GM18867 (cell line): ENCODE results near the gene PTRH1.

Experiments used
- ATAC-seq: cut with Tn5 transposase; IDR thresholded peaks from one replicate; pipeline ENCODE4 v1.9.1; 2021; ENCODE audit warnings: mild to moderate bottlenecking, moderate library complexity; ENCODE audit not compliant: unreplicated experiment

Gene PTRH1

DNA sequence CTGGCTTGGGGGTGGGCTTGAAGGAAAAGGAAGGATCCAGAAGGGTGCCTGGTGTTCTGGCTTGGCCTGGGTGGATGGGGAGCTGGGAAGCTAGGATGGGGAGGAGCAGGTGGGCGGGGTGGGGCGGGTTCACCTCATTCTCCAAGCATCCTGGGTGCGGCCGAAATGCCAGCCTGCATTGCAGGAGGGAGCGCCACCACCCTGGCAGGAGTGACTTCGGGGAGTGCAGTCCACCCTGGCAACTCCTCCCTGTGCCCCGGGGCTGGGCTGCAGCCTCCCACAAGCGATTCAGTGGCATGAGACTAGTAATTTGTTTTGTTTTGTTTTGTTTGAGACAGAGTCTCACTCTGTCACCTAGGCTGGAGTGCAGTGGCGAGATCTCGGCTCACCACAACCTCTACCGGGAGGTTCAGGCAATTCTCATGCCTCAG lies 5.9 kb upstream of the PTRH1 start:
- no peak for ATAC-seq

DNA sequence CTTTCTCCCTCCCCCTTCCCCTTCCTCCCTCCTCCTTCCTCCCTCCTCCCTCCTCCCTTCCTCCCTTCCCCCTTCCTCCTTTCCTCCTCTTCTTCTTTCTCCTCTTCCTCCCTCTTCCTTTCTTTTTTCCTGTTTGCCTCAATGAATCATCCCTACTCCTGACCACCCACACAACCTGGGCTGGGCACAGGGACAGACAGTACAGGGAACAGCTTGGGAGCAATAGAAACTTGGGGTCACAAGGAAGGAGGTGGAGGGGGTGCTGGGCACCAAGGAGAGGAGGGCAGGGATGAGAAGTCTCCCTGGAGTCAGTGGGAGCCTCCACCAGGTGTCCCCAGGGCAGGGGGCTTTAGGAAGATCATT lies 5.4 kb upstream of the PTRH1 start:
- no peak for ATAC-seq

DNA sequence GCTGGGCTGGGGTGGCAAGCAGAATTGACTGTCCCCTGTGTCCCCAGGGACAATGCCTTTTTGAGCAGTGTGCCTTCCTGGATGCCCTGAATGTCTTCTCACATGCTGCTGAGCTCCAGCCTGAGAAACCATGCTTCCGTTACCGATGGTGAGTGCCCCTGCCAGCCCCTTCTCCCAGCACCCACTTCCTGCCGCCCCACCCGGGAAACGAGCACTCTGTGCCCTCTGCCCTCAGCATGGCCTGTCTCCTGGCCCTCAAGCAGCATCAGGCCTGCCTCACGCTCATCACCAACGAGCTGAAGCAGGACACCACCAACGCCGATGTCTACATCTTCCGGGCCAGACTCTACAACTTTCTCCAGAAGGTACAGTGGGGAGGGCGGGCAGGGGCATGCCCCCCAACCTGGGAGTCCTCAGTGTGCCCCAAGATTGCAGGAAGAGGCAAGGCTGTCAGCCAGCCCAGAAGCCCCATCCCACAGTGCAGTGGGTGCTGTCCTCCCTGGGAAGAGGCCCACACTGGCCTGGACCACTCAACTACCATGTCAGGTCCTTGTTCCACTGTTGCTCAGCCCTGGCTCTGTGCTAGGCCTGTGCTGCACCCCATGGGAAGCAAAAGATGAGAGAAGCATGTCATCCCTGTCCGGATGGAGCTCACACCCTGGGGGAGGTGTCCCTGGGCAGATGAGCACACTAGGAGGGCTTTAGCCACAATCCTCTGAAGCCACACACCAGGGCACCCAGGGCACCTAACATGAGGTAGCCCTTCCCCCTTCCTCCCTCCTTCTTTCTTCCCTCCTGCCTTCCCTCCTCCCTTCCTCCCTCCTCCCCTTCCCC lies 4.8 kb upstream of the PTRH1 start:
- no peak for ATAC-seq

DNA sequence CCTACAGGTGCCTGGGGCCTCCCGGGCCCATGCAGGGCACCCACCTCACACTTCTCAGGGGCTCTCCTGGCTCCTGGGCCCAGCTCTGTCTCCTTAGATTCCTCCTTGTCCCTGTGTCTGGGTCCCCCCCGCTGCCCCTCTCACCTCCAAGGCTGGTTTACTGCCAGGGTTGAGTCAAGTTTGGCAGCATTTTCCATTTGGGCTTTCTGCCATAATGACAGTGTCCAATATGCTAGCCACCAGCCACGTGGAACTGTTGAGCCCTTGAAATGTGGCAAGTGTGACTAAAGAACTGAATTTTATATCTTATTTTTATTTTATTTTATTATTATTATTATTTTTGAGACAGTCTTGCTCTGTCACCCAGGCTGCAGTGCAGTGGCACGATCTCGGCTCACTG lies 2.3 kb upstream of the PTRH1 start:
- no peak for ATAC-seq

DNA sequence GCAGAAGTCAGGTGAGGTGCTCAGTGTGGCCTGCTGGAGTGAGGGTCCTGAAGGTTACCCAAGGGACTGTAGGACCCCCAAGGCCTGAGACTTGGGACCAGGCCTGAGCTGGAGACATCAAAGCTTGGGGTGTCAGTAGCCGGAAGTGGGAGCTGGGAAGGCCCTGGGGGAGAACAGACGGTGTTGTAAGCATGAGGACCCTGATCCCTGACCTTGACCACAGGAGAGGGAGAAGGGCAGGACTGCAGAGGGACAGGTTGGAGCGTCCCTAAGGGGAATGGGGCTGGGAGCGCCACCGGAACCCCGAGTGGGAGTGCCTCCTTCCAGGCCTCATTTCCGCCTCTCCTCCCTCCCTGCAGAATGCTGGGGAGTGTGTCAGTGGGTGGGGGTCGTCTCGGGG lies 949 bp upstream of the PTRH1 start:
- ATAC-seq, result no peak

DNA sequence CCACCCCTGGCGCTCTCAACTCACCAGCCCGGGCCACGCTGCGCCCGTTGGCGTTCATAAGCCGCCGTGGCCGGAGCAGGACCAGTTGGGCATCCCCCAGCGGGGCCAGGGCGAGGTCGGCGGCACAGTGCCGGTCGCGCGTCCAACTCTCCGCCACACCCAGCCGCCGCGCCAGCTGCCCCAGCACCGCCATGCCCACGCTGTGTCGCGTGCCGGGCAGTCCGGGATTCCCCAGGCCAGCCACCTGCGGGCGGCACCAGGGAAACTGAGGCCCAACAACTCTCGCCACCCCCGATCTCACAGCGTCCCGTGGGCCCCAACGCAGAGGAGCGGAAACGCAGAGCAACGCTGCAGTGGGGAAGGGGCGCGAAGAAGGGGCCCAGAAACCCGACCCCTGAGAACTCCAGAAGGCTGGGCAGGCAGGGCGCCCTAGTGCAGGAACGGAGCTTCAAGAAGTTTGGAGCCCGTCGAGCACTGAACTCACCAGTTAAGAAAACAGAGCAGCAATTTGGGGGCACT lies 453 bp downstream of the PTRH1 start:
- ATAC-seq, result peak; percentile 7

DNA sequence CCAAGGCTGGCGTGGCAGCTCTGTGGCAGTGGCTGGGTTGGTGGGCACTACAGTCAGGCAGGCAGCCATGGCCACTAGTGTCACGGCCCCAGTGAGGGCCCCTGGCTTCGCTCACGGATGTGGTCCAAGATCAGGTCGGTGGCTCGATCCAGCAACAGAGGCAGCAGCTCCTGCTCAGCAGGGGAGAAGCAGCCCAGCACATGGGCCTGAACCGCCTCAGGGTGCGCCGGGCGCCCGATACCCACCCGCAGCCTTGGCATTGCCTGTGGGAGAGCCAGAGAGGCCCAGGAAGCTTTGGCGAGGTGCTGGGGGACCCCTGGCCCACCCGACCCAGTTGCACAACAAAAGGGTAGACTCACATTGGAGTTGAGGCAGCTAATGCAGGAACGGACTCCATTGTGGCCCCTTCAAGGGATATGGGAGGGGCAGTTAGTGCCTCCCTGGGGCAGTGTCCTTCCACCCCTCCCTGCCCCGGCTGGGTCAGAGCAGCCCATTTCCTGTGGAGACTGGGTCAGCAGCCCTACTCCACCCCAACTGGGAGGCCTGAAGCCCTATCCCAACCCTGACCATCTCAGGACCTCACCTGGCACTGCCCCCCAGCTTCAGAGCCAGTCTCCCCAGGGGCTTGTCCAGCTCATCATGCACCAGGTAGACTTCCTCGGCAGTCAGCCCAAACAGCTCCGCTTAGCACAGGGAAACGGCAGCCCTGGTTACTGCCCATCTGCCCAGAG lies 1.3 kb downstream of the PTRH1 start:
- ATAC-seq, result no peak

DNA sequence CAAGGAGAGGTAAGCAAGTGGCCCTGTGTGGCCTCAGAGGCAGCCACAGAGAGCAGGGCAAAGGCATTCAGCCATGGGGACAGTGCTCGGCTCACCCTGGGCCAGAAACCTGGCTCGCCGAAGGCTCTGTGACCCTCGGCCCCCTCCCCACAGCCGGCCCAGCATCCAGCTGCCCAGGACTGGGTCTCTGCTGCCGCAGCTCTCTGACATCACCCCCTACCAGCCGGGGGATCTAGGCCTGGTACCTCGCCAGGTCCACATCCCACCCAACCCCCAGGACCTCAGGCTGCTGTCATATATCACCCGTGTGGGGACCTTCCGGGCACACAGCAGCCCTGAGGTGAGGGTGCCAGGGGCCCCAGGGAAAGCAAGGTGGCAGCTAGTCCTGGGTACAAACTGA lies 2.6 kb downstream of the PTRH1 start:
- ATAC-seq, result no peak

DNA sequence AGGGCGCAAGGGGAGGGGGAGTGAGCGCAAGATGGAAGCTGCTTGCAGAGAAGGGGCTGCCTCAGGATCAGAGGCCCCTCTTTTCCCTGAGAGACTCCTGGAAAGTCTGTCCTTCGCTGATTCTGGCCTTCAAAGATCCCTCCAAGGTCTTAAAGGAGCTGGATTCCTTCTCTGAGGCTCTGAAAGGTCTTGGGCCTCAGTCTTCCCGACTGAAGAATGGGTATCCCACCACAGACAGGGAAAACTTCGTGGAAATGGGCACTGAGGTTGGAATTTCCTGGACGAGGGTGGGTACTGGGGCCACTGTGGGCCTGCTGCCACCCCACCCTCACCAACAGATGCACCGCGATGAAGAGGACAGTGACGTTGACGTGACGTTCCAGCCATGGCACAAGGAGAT lies 3.1 kb downstream of the PTRH1 start:
- ATAC-seq, result no peak

DNA sequence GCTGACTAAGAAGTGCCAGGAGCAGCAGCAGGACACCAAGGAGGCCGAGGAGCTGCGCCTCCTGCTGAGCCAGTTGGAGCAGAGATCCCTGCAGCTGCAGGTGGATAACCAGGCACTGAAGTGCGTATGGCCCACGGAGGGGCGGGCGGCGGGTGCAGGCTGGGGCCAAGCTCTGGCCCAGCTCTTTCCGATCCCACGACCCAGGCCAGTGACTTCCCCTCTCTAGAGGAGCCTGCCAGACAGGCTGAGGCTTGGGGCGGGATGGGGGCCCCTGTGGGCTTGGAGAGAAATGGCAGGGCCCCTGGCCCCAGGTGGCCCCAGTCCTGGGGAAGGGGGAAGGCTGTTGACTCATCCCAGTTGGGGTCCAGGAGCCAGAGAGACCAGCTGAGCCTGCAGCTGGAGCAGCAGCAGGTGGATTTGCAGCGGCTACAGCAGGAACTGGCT lies 3.6 kb downstream of the PTRH1 start:
- ATAC-seq, result no peak

DNA sequence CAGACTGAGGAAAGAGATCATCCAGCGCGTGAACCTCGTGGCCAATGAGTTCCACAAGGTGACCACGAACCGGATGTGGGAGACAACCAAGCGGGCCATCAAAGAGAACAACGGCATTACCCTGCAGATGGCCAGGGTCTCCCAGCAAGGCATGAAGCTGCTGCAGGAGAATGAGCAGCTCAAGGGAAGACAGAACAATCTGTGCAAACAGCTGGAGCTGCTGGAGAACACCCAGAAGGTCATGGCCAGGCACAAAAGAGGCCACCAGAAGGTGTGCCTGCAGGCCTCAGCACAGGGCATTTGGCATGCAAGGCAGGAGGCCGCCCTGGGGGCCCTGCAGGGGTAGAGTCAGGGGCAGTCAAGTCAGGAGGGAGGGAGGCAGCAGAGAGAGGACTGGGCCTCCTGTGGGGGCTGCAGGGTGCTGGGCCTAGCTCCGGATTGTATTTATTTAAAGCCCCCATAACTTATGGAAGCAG lies 4.2 kb downstream of the PTRH1 start:
- no peak for ATAC-seq

DNA sequence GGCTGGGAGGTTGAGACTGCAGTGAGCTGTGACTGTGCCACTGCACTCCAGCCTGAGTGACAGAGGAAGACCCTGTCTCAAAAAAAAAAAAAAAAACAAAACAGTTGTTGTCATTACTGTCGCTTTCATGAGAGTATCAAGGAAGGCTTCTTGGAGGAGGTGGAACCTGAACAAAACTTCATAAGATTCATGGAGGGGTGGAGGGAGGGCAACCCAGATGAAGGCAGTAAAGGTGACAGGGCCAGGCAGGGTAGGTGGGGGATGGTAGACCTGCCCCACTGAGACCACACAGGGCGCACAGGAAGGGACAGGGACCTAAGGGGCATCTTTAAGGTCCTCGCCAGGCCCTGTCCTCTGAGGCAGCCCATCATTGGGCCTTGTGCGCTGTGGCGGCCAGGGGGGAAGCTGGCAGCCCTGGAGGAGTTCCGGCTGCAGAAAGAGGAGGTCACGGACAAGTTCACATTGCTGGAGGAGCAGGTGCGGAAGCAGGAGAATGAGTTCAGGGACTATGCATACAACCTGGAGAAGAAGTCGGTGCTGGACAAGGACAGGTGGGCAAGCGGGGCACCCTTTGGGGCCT lies 5.2 kb downstream of the PTRH1 start:
- no peak for ATAC-seq

DNA sequence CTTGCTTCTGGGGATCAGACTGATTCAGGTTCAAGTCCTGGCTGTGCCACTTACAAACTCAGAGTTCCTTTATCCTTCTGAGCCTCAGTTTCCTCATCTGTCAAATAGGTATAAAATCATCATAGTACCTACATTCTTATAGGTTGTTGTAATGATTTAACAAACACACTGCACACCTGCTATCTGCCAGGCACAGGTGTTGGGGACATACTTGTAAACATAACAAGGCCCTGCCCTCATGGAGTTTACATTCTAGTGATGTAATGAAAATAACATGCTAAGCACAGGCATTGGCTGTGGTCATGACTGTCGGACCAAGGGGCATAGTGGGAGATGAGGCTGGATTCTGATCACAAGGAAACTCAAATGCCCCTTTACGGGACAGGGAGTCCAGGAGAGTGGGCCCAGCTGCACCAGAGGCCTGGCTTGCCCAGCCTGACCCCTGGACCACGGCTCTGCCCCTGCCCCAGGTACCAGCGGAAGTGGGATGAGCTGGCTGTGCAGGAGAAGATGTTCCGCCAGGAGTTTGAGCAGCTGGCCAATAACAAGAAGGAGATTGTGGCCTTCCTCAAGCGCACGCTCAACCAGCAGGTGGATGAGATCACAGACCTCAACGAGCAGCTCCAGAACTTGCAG lies 6.4 kb downstream of the PTRH1 start:
- ATAC-seq, result no peak

DNA sequence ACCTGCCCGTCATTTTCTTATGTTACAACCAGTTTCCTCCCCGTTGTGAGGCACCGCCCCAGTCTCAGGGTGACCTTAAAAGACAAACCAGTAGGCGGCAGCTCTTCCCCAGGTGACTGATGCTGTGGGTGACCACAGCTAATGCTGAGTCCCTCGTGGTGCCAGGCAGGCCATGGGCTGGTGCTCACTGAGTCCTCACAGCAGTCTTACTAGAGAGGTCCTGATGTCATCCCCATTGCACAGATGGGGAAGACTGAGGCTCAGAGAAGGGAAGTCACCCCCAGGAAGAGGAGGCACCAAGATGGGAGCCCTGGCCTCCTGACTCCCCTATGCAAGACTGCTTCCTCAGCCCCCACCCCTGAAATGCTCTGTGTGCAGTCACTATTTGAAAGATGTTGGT lies 7.7 kb downstream of the PTRH1 start:
- peak; percentile 55 for ATAC-seq

DNA sequence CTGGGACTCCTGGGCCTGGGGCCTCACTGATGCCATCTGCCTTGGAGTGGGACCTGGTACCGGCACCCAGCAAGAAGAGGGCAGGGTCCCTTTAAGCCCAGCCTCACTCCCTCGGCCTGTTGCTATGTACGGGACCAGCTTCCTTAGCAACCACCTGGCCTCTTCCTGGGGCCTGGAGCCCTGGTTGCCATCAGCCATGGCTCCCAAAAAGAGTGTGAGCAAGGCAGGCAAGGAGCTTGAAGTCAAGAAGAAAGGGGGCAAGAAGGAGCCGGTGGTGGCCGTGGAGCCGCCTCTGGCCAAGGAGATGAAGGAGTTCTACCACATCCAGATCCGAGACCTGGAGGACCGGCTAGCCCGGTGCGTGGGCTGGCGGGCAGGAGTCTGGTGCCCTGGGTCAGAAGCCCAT lies 8.6 kb downstream of the PTRH1 start, which contains the start of gene CFAP157:
Gene CFAP157, plus strand, starts transcription at position 153 of the 406 bp plus-strand sequence. Its CDS starts 44 bp downstream, at position 197.
- ATAC-seq, result no peak

DNA sequence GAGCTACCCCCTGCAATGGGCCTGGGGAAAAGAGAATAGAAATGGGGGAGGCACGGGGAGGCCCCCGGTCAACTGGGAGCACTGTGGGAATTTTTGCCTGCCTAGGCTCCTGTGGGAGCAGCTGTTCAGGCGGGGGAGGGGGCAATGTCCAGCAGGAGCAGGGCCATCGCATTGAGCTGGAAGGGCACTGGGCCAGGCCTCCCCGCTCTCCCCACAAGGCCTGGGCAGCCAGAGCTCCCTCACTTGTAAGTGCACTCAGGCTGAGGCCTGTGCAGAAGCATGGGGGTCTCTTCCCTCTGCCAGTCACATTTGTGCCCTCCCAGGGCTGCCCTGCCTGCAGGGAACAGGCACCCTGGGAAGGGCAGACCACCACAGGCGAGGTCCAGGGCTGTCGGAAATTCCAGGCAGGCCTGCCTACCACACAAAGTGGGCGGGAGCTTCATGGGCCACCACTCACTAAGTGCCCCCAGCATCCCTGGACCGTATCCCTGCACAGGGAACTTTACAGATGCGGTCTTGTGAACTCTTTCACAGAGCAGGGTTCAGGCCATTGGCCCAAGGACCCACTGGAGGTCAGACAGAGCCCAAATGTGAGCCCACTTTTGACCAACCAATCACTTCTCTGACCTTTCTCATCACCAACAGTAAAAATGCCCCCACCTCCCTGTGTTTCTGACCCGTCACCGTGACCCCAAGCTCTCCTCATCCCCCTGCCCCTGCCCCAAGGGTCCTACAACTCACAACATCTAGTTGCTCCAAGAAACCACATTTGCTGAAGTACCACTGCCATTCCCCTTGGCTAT lies 9.7 kb downstream of the PTRH1 start:
- no peak for ATAC-seq

DNA sequence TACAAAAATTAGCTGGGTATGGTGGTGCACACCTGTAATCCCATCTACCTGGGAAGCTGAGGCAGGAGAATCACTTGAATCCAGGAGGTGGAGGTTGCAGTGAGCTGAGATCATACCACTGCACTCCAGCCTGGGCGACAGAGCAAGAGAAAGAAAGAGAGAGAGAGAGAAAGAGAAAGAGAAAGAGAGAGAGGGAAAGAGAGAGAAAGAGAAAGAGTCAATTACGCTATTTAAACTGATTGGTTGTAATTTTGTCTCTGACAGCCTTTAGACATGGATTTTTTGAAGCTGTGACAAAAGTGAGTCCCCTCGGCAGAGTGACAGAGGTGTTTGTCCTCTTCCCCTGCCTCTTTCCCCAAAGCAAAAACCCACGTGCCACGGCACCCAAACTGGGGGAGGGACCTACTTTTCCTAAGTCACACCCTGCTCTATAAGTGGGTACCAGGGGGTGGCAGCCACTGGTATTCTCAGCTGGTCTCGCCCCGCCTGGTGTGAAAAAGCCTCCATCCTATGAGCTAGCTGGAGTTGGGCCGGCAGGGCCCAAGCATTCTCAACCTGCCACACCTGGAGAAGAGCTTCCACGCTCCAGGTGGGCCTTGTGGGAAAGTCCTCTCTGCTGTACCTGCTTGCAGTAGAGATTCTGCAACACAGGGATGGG lies 12.0 kb downstream of the PTRH1 start:
- ATAC-seq, result no peak

DNA sequence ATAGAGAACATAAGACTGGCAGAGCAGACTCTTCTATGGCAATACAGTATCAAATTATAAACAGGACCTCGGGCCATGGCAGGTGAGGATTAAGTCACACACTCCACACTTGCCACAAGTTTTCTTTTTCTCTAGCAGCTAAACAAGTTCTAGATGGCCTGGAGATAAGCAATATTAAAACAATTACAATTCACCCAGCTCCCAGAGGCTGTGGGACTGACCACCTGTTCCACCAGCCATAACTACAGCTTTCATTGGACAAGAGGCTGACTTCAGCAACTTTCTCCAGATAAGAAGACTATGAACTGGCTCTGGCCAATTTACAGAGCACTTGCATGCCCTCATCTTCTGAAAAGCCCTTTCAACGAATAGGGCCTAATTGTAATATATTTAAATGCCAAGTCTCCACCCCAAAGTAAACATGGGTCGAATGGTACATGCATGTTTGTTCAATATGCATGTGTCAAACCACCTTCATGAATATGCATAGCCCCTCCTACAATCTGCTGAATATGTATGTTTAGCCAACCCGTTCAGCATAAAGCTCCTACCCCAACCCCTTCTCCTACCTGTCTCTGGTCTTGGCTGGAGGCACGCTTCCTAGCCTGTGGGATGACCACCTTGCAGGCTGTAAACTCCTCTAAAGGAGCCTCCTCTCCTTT lies 14.7 kb downstream of the PTRH1 start:
- no peak for ATAC-seq

DNA sequence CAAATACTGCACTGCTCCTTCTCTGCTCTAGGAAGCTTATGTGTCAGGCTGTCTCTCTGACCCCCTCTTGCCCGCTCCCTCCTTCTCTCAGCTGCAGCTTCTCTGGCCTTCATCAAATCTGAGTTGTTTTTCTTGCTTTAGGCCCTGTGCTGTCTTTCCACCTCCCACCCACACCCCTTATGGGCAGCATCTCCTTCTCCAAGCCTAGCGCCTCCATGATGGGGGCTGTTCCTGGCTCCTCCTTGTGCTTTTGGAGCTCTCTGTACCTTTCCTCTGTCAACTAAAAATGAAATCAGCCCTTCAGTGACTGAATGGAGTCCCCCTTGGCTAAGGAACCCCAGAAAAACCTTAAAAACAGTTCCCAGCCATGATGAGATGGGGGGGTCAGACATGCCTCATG lies 15.3 kb downstream of the PTRH1 start:
- ATAC-seq, result no peak
